Psoas muscle (tissue), 8 donors: ENCODE results near the gene KDM7A. TPM values are rescaled to one million over a fixed set of nuclear protein-coding genes. Genes with fewer than 3 reads are reported as not detected.

ENCODE experiments used
- ATAC-seq, 4 donors: fragments of 200-7000 bp; cut with Tn5 transposase; one replicate each; pipeline ENCODE4 v1.9.1; 2020; ENCODE audit warnings: moderate library complexity in 3 of 4, mild to moderate bottlenecking in 2 of 4
- DNase-seq, 2 donors: peaks; one replicate each; pipeline ENCODE4 v3.0.0-alpha.2; 2020
- H3K27ac ChIP-seq: fragments of 200-600 bp; one replicate; pipeline ENCODE4 v1.8.0; 2022
- H3K27me3 ChIP-seq, 3 donors: fragments of 200-600 bp in 1 of 3; one replicate each; pipeline versions ENCODE4 v1.6.1 to v1.8.0; 2013 to 2022; ENCODE audit warnings: low read length in 2 of 3, mild to moderate bottlenecking in 2 of 3, moderate library complexity in 1 of 3; ENCODE audit not compliant: insufficient read depth in 3 of 3
- H3K36me3 ChIP-seq, 2 donors: fragments of 200-600 bp in 1 of 2; one replicate each; pipeline versions ENCODE4 v1.6.1 to v1.8.0; 2013 to 2022; ENCODE audit warnings: low read depth in 1 of 2, mild to moderate bottlenecking in 1 of 2, moderate library complexity in 1 of 2; ENCODE audit not compliant: insufficient read depth in 1 of 2
- H3K4me1 ChIP-seq: fragments of 200-600 bp; one replicate; pipeline ENCODE4 v1.8.0; 2022
- H3K4me3 ChIP-seq: fragments of 200-600 bp; one replicate; pipeline ENCODE4 v1.8.0; 2022; ENCODE audit warnings: mild to moderate bottlenecking
- H3K9me3 ChIP-seq: fragments of 200-600 bp; one replicate; pipeline ENCODE4 v1.8.0; 2022
- WGBS, 3 donors: extraction: QIAGEN DNeasy Blood & Tissue Kit; methylation state at CpG; one replicate each; pipeline versions ENCODE4 v1.1.6 to v1.1.7; 2013; 5-methylcytosine and 5-hydroxymethylcytosine counted together
- intact Hi-C, 2 donors: fragments of 100-400 bp; cut with DNase I; formaldehyde crosslinking; loops; one replicate each; pipeline versions ENCODE4 v1.11.0 to v1.14.2; 2022
- polyA plus RNA-seq, 3 donors: library from polyadenylated mRNA; stranded (reverse); fragments of 200-250 nt; gene quantifications; one replicate each; pipeline ENCODE4 v1.2.3, GENCODE V29; 2013
- total RNA-seq, 4 donors: library from RNA; stranded (reverse); fragmentation: NEBNext Ultra II Directional in 2 of 4; extraction: Animal tissue kit (Norgen Biotek cat#: 25700) in 2 of 4; gene quantifications; one replicate each; pipeline versions ENCODE4 v1.2.1 to v1.2.4, GENCODE V29; 2021 to 2023
- TF ChIP-seq, protein P1 (sequence below): fragments of 200-600 bp; IDR thresholded peaks from one replicate; pipeline ENCODE4 v1.8.0; 2022; ENCODE audit warnings: antibody characterized with exemption
- donor health status: healthy with polysubstance abuse.
- donor health status: DM: no; HTN: no; CAD: no; lungs with moderate emphysema.
- donor health status: Bipolar disorder and iron deficiency.
- donor health status: healthy.
- donor health status: DM: yes; HTN: yes; CAD: no.
- donor health status: DM: no; HTN: no; CAD: no.
- donor health status: DM: no; HTN: no; CAD: no.
- donor health status: DM: yes; HTN: yes; CAD: no.

The KDM7A gene
- total and polyA plus RNA-seq, 7 donors, result 5.5 to 59.4 (median 27.4) TPM

DNA sequence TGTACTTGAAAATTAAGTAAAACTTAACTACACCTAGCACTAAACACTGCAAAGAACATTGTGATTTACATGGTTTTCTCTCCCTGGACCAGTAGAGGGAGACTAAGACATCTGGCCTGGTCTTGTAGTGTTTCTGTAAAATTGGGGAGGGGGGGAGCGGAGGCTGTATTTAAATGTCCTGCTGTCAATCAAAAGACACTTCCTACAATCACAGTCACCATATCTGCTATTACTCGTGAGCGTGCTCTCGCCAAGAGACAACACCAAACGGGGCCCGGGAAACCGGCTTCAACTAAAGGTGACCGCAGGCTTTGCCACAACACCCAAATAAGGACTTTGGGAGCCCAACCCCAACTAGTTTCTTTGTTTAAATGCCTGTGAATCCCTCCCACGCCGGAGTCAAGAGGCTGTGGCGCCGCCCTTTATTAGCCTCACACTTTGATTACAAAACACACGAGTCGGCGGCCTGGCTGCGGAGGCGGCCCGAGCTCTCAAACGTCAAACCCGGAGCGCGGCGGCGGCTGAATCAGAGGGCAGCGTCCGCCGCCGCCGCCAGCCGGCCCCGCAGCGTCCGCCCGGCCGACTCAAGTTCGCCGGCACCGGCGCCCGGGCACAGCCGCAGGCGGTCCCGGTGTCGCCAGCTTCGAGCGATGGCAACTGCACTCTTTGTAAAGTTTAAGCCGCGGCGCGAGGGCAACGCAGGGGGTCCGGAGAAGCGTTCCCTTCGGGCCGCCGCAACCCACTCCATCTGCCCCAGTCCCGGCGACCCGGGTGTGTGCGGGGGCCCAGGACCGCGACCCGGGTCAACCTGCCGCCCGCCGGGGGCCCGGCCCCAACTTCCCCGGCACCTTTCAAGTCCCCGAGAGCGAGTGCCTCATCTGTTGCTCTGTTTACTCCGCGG, 1.3 kb downstream of the KDM7A start:
- peaks cover 19% of the 10 kb centered on the region for H3K4me1 ChIP-seq
- DNase-seq, result peak; percentile 93 to 94
- peak; percentile 74 to 85 (median 80) for ATAC-seq
- intact Hi-C loops, result loop anchor here (5.0 to 10.0 kb wide), 3 partner anchors 57 to 152 kb away; no protein-coding TSS in a partner anchor
- TF ChIP-seq, protein P1, sequence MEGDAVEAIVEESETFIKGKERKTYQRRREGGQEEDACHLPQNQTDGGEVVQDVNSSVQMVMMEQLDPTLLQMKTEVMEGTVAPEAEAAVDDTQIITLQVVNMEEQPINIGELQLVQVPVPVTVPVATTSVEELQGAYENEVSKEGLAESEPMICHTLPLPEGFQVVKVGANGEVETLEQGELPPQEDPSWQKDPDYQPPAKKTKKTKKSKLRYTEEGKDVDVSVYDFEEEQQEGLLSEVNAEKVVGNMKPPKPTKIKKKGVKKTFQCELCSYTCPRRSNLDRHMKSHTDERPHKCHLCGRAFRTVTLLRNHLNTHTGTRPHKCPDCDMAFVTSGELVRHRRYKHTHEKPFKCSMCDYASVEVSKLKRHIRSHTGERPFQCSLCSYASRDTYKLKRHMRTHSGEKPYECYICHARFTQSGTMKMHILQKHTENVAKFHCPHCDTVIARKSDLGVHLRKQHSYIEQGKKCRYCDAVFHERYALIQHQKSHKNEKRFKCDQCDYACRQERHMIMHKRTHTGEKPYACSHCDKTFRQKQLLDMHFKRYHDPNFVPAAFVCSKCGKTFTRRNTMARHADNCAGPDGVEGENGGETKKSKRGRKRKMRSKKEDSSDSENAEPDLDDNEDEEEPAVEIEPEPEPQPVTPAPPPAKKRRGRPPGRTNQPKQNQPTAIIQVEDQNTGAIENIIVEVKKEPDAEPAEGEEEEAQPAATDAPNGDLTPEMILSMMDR, result peak; percentile 67
- H3K27me3 ChIP-seq, result no peaks in the 10 kb centered on the region
- H3K27ac ChIP-seq, result peak overlapping the region; percentile 99
- 0 to 1% (median 1%) methylated on average over 62 to 72 of the region's 72 CpGs for WGBS, 3 donors
- peak overlapping the region; percentile 93 for H3K4me3 ChIP-seq
- H3K36me3 ChIP-seq, result no peaks in the 10 kb centered on the region
- H3K9me3 ChIP-seq, result no peaks in the 10 kb centered on the region

GRCh38 chr7:140174217-140174616, 2.6 kb downstream of the KDM7A start:
- TF ChIP-seq, protein P1, result no peak
- Histone ChIP-seq H3K4me3 (peak overlapping the region; percentile 93), H3K27me3 (no peaks in the 10 kb centered on the region), H3K4me1 (peaks cover 22% of the 10 kb centered on the region), H3K27ac (peak overlapping the region; percentile 99), H3K9me3 (no peaks in the 10 kb centered on the region), H3K36me3 (no peaks in the 10 kb centered on the region)
- intact Hi-C loops, result loop anchor here in 1 of 2 donors (10.0 kb wide), 1 partner anchor 151 kb away; no protein-coding TSS in a partner anchor
- 85 to 94% (median 93%) methylated on average over 2 of the region's 2 CpGs for WGBS, 3 donors
- DNase-seq (no peak), ATAC-seq (no peak)

- Histone ChIP-seq H3K9me3 (no peaks in the 10 kb centered on the region), H3K36me3 (no peaks in the 10 kb centered on the region), H3K4me3 (peak overlapping the region; percentile 0), H3K4me1 (peaks cover 51% of the 10 kb centered on the region), H3K27me3 (no peaks in the 10 kb centered on the region), H3K27ac (no peak overlapping the region)
- TF ChIP-seq, protein P1, result no peak
- intact Hi-C loops, result loop anchor here in 1 of 2 donors (10.0 kb wide), 1 partner anchor 154 kb away; no protein-coding TSS in a partner anchor
- ATAC-seq (no peak), DNase-seq (no peak)
- WGBS, 3 donors, result 62 to 74% (median 71%) methylated on average over 4 of the region's 4 CpGs
Measured at GRCh38 chr7:140170375-140170774, 6.4 kb downstream of the KDM7A start.

GRCh38 chr7:140168816-140169215, 8.0 kb downstream of the KDM7A start:
- H3K9me3 ChIP-seq, result no peaks in the 10 kb centered on the region
- H3K27me3 ChIP-seq, result no peaks in the 10 kb centered on the region
- H3K4me3 ChIP-seq, result no peak overlapping the region
- WGBS, 3 donors, result 76 to 84% (median 77%) methylated on average over 2 of the region's 2 CpGs
- no peak for DNase-seq
- no peak for ATAC-seq
- TF ChIP-seq, protein P1, result no peak
- H3K4me1 ChIP-seq, result peaks cover 54% of the 10 kb centered on the region
- H3K27ac ChIP-seq, result no peak overlapping the region
- intact Hi-C loops, result no loop called here
- H3K36me3 ChIP-seq, result no peaks in the 10 kb centered on the region
